HG03521 (cell line): ENCODE measurements around the gene GAGE10.

ENCODE experiments used
- ATAC-seq: cut with Tn5 transposase; IDR thresholded peaks from one replicate; pipeline ENCODE4 v1.9.1; 2021; ENCODE audit warnings: mild to moderate bottlenecking, moderate library complexity; ENCODE audit not compliant: unreplicated experiment

GAGE10 gene, protein sequence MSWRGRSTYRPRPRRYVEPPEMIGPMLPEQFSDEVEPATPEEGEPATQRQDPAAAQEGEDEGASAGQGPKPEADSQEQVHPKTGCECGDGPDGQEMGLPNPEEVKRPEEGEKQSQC

DNA sequence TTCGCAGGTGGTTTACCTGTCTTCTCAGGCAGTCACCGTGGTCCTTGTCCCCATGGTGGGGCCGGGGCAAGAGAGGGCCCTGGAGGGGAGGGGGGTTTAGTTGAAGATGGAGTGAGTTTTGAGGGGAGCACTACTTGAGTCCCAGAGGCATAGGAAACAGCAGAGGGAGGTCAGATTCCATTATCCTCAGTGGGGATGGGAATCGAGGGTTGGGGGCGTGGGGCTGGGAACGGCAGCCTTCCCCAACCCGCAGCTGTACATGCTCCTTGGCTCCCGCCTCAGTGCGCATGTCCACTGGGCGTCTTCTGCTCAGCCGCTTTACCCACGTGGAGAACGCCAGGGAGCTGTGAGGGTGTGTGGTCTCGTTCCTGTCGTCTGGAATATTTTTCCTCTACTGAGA, at the start of gene GAGE10:
Gene GAGE10 (plus strand): TSS at position 301 of the 400 bp plus-strand sequence. CDS start 1,214 bp downstream, outside the sequence.
- no peak for ATAC-seq

DNA sequence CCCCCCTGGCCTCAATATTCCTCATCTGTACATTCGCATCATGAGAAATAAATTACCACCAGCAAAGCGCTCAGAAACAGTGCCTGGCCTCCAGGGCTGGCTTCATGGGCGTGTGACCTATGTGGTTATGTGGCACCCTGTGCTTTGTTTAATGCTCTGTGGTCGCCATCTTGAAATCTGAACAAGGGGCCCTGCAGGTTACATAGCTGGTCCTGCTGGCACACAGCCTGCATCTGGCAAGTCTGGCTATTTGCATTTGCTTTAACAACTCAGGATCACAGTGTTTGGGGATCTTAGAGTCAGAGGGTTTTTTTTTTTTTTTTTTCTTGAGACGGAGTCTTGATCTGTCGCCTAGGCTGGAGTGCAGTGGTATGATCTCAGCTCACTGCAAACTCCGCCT, 48.8 kb upstream of the GAGE10 start:
- no peak for ATAC-seq

DNA sequence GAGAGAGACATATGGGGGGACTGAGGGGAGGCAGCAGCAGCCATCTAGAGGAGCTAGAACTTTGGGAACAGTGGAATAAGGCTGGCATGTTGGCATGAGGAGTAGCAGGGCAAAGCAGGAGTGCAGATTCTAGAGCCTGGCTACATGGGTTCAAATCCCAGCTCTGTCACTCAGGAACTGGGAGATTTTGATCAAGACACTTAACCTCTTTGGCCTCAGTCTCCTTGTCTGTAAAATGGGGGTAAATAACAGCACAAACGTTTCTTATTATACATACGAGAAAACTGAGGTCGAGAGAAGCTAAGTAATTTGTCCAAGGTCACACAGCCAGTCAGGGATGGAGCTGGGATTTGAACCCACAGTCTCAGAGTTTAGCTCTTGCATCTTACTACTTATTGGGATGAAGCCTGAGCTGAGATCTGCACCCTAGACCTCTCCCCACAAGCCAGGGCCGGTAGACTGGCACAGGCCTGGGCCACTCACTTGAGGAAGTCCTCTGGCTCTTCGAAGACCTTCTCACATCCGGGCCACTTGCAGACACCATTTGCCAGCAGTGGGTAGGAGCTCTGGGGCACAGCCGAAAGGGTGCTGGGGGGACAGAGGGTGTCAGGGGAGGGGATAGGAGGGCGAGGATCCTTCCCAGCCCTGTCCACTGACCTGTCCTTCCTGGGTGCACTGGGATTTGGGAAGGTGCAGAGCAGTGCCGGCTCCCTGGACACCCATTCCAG, 47.0 kb upstream of the GAGE10 start:
- no peak for ATAC-seq

DNA sequence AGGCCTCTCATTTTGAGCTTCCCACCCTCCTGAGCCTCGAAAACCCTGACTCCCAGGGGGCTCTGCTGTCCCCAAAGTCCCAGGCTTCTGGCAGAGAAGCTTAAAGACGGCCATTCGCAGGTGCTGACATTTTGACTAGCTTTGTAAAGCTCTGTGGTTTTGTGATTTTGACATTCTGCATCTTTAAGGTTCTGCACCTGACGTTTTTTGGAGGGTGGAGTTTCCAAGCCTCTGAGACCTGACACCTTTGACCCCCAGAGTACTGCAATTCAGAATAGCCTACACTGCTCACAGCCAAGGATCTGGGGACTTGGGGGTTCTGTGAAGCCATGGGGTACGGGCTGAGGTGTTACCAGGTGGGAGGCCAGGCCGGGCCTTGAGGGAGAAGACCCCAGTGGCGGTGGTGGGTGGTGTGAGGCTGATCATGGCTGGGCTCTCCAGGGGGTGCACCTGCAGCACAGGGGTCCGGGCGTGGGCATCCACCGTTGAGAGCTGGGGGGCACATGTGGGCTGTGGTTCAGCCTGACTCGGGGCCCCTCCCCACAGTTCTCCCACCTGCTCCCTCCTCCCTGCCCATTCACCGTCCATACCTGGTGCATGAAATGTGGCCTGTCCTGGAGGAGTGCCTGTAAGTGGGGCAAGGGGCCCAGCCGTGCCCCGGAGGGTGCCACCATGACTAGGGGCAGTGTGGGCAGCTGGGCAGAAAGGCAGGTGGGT, 46.2 kb upstream of the GAGE10 start:
- no peak for ATAC-seq

DNA sequence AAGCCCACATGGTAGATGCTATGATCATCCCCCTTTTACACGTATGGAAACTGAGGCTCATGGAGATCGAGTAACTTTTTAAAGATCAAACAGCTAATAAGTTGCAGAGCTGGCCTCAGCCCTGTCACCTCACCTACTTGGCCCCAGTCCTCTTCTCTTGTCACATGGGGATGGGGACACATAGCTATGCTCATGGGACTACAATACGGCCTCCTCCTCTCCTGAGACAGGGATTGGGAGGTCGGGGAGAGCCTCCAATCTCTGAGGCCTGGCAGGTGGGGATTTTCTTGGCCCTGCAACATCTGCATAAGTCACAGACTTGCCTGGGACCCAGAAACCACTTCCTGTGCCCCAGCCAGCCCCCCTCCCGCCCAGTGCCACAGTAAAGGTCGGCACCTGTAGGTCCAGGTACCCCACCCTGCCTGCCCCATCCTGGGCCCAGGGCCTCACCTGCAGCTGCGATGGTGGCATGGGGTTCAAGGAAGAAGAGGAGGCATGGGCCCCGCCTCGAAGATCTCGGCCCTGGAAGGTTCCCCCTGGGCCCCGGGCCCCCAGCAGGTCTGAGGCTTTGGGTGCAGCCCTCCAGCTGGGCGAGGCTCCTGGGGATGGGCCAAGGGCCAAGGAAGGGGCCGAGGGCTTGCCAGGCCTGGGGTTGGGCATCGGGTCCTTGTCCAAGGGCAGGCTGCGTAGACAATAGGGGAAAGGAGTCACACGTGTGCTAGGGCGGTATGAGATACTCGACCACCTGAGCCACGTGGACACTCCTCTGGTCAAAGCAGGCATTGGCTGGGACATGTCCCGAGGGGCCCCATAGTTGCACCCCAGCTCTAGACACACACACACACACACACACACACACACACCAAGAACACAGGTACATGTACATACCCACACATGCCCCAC, 45.3 kb upstream of the GAGE10 start:
- no peak for ATAC-seq

DNA sequence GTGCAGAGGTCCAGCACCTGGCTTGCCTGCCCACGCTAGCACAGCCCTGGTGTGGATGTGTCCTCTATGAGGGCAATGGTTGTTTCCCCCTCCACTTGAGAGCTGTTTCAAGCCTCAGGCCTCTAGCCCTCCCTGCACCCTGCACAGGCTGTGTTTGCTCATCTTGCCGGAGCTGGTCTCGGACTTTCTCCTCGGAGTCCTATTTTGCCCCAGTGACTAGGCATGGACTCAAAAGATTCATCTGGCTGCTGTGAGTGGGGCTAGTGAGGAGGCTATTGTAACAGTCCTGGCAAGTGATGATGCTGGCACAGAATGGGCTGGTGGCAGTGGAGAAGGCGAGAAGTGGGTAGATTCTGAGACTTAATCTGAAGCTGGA, 44.7 kb upstream of the GAGE10 start:
- ATAC-seq: no peak

DNA sequence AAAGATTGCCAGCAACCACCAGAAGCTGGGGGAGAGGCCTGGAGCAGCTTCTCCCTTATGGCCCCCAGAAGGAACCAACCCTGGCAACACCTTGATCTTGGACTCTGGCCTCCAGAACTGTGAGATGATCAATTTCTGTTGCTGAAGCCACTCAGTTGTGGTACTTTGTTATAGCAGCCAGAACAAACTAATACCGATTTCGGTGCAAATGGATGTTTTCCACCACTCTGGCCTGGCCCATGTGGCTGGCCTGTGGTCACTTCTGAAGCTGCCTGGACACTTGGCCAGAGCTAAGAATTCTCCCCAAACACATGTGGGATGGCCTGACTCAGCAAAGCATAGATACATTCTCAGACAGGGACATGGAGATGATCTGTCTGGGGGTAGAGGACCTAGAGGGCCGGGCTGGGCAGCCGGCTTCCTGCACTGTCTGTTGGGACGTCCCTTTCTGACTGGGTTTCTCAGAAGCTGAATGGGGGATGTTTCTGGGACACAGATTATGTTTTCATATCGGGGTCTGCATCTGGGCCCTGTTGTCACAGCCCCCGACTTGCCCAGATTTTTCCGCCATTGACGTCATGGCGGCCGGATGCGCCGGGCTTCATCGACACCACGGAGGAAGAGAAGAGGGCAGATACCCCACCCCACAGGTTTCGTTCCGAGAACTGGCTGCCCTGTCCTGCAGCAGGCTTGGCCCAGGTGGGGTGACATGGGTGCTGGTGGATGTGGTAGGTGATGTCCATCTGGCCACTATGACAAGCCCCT, 43.0 kb upstream of the GAGE10 start:
- ATAC-seq: no peak

DNA sequence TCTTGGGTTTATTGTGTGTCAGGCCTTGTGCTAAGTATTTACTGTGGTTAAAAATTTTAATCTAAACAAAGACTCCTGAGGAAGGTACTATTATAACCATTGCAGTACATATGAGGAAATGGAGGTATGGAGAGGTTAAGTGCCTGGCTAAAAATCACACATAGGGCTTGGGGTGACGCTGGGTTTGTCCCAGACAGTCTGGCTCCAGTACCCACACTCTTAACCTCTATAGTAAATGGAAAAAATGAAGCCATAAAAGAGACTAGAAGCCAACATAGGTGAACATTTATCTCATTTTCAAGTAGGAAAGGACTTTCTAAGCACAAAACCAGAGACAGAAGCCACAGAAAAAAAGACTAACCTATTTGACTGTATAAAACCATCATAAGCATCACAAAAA, 40.8 kb upstream of the GAGE10 start:
- no peak for ATAC-seq

DNA sequence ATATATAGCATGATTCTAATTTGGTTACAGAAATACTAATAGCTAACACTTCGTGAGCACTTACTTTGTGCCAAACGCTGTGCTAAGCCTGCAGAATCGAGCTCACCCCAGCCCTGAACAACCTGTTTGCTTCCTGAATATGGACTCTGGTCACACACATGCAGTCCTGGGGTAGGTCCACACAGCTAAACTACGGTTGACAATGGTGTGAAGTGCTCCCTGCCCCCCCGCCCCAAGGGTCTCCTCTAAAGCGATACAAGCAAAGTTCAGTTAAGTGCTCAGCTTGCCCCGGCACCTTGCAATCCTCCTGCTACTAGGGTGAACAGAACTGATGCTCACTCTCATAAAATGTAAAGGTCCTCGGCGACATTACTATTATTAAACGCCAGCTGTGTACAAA, 39.8 kb upstream of the GAGE10 start:
- no peak for ATAC-seq

DNA sequence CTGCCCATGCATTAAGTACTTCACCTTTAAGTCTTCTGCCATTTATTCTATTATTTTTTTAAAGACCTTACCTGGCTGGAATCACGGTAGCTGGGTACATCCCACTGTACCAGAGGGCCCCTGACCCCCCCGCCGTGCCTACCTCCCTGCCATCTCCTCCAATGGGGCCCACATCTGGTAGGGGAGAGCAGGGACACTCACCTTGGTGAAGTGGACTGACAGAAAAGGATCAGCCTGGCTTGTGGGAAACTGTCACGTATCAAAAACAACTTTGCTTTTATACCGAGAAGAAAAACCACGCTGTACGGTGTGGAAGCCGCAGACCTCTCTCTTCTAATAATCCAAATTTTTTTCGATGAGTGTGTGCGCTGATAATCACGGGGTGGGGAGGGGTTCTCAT, 39.0 kb upstream of the GAGE10 start, which contains the start of gene FOXP3:
Gene FOXP3 (minus strand): TSS at position 251 of the 400 bp plus-strand sequence. CDS start 6,205 bp downstream, outside the sequence.
- no peak for ATAC-seq

DNA sequence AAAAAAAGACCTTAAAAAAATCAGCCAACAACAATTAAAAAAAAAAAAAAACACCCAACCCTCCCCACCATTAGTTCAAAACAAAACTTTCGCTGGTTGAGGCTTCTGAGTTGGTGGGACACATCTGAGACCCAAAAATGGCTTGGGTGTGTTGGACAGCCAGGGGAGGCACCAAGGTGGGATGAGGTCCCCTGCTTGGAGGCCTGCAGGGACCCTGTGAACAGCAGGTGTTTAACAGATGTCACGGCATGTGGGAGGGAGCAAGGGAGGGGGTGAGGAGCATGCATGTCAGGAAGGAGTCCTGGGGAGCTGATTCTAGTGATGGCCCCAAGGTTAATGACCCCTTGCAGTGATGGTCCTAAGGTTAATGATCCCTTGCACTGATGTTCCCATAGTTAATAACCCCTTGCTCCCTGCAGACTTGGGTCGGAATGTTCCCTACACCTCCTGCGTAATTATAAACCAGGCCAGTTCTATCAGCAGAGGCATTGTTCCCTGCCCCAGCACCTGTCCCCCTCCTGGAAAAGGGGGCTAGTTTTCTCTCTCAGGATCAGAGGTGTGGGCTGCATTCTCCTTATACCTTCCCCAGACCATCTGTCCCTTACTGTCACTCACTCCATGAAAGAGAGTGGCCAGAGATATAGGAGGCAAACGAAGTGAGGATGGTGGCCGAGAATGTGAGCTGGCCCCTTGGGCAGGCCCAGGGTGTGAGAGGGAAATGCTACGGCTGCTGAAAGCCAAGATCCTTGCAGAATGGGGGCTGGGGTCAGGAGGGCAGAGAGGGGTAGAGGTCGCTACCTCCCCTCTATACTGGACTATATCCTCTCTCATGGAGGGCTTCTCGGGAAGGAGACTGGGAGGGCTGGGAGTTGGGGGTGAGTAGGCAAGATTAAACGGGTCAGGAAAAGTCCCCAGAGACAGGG, 36.7 kb upstream of the GAGE10 start:
- ATAC-seq: no peak

DNA sequence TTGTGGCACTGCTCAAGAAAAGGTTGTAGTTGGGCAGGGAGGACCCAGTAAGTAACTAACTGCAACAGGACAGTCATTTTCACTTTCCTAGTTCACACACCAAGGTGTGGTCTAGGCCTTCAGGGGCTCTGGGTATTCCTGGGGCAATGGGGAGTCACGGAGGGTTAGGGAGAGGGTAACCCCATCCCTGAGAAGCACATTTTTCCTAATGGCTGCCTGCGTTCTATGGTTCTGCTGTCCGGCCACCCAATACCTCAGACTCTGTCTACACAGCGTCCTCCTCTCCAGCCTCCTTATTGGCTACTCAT, 34.8 kb upstream of the GAGE10 start:
- ATAC-seq: no peak

DNA sequence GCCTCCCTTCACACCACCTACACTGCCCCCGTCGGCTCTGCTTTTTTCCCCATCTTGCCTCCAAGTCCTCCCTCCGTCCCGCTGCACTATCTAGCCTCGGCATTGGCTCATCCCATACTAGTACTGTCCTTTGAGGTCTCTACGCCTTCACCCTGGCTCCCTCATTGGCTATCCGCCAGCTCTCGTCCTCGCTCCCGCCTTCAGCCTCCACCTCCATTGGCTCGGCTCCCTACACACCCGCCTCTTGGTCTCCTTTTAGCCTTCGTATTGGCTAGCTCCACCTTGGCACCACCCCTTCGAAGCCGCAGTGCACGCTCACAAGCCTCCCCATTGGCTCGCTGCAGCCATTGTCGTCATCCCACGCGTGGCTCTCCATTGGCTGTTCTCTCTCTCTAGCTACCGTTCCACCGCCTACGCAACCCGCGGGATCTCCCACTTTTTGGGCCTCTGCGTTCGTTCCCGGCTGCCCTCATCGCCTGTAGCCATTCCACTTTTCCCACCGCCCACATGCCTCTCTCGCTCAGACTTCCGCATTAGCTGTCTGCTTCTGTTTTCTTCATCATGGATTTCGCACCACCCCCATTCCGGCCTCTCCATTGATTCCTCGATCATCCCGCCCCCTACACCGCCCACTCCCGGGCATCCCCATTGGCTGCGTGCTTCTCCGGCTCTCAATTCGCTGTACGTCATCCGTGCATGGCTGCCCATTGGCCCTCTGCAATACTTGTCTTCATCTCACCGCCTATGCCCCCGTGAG, 34.3 kb upstream of the GAGE10 start:
- peak; percentile 84 for ATAC-seq

DNA sequence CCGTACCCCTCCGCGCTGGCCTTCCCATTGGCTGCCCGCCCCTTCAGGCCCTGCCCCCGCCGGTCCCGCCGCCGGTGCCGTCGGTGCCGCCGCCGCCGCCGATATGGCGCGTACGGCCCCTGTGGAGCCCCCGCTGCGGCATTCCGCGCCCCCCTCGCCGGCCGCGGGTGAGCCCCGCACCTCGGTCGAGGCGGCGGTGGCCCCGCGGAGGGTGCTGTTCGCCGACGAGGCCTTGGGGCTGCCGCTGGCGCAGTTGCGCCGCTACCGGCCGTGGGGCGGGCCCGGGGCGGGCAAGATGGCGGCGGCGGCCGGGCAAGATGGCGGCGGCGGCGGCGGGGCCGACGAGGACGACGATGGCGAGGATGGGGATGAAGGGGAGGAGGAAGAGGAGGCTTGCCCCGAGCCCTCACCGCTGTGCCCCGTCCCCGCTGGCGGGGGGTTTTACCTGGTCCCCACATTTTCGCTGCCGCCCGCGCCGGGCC, 33.6 kb upstream of the GAGE10 start, which contains the start of gene PPP1R3F:
Gene PPP1R3F (plus strand): TSS at position 27 of the 482 bp plus-strand sequence. CDS start 77 bp downstream, at position 104.
- peak; percentile 14 for ATAC-seq

DNA sequence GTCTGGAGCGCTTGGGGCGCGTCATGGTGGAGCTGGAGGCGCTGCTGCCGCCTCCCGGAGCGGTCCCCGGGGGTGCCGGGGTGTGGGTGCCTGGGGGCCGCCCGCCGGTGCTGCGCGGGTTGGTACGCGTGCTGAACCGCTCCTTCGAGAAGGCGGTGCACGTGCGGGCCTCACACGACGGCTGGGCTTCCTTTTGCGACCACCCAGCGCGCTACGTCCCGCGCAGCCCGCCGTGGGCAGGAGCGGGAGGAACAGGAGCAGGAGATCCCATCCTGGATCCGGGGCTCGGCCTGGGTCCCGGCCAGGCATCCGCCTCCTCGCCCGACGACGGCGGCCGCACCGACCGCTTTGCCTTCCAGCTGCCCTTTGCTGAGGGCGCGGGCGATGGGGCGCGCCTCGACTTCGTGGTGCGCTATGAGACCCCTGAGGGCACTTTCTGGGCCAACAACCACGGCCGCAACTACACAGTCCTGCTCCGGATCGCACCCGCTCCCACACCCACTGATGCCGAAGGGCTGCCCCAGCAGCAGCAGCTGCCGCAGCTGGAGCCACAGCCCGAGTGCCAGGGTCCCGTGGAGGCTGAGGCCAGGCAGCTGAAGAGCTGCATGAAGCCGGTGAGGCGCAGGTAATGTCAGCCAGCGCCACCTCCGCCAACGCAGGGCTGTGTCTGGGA, 33.1 kb upstream of the GAGE10 start:
- no peak for ATAC-seq

DNA sequence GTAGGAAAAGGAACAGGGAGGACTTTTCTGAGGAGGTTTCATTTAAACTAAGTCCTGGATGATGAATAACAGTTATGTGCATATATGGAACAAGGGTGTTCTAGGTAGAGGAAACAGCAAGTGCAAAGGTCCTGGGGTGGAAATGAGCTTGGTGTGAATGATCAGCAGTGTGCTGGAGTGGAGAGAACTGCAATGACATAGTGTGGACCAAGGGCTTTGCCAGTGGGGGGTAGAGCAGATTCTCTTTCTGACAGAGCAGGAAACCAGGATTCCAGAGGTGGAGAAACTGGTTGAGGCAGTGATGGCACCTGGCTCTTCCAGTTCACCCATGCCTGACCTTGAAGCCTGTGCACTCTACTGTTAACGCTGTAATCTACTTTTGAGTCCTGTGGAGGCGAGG, 32.1 kb upstream of the GAGE10 start:
- no peak for ATAC-seq

DNA sequence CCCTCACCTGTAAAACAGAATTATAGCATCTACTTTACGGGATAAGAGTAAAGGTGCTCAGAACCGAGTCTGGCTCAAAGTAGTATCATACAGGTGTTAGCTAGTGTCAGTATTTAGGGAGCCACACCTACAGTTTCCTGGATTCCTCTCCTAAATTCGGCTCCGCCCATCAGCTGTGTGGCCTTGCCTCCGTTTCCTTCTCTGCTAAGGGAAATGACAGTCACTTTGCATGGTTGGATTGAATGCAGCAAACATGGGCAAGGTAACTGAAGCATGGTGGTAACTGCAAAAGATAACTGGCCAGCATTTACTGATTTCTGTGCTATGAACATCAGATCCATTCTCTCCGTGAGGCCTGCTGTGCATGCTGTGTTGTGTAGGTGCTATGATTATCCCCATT, 31.0 kb upstream of the GAGE10 start:
- no peak for ATAC-seq

DNA sequence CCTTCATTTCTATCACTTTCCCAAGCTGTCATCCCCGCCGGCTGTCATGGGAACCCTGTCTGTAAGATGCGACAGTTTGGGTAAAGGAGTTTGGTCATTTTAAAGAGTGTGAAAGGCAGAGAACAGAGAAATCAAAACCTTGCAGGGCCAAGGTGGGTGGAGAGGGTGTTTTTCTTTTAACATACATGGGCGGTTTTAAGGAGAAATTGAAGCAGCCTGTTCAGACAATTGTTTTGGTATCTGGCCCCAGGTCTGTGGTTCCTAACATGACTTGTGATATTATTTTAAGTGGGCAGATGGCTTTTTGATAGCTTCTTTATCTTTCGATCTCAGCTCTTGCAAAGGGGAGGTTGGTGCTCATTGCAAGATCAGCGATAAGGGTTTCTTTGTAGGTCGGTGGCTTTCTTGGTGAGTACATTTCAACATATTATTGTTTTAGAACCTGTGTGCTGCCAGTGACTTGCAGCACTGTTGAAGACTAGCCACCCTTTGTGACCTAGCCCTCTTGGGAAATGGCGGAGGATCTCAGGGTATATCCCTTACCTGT, 30.2 kb upstream of the GAGE10 start:
- ATAC-seq: no peak
